ENCODE measurements around the gene OR2K2. TPM values are rescaled to one million over a fixed set of nuclear protein-coding genes. Genes with fewer than 3 reads are reported as not detected.

OR2K2 gene
- total and polyA plus RNA-seq, 2 experiments from 2014 or later, result not detected

DNA sequence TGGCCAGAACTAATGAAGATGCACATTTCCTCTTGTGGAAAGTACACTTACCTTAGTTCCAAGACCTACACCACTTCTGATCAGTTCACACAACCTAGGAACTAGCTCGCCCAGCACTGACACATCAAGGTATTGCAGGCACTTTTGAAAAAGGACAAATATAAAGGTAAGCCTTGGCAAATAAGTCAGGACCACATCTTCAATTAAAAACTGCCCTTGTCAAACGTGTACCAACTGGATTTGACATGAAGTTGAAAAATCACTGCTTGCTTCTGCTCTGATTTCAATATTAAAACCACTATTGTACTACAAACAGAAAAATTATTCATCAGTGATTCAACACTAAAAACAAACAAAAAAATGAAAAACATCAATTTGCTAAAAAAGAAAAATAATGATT lies 45.0 kb upstream of the OR2K2 start (continued):
- TF ChIP-seq REST (IDR thresholded peaks at IDR 0.05; ENCODE audit: unreplicated experiment) (no peak), ZNF114 (CRISPR knock-in tag; IDR thresholded peaks at IDR 0.05) (no peak), CREB1 (CRISPR knock-in tag; IDR thresholded peaks at IDR 0.05; ENCODE audit: low read depth) (no peak), NANOG (IDR thresholded peaks at IDR 0.05; ENCODE audit: borderline replicate concordance) (no peak)

- no peak for ATAC-seq
- no peak overlapping the region for H3K4me3 ChIP-seq
- H3K4me2 ChIP-seq, result no peak overlapping the region
- DNase-seq (ENCODE audit: low spot score), result no peak
- no peak overlapping the region for H3K27ac ChIP-seq (ENCODE audit: low read depth)
- H3K4me3 Mint-ChIP-seq, result no peak overlapping the region
- peaks cover 75% of the 10 kb centered on the region for H3K36me3 Mint-ChIP-seq (ENCODE audit: low read depth)
- no peaks in the 10 kb centered on the region for H3K27me3 ChIP-seq (ENCODE audit: insufficient read depth)
- no peaks in the 10 kb centered on the region for H3K4me1 ChIP-seq (ENCODE audit: insufficient read depth)
- no peaks in the 10 kb centered on the region for H3K79me2 ChIP-seq (replicated peaks; ENCODE audit: insufficient read depth)
- H3K36me3 ChIP-seq (ENCODE audit: insufficient read depth), result peaks cover 54% of the 10 kb centered on the region
- no peak overlapping the region for H3K27ac Mint-ChIP-seq
- no peak overlapping the region for H2AFZ ChIP-seq
- H3K9me3 Mint-ChIP-seq, result no peaks in the 10 kb centered on the region
- no peaks in the 10 kb centered on the region for H3K27me3 Mint-ChIP-seq (ENCODE audit: insufficient read depth, low read depth, poor library complexity)
- H3K9me2 ChIP-seq (ENCODE audit: insufficient read depth), result no peaks in the 10 kb centered on the region
- no peaks in the 10 kb centered on the region; the same call in none of the 2 replicates for H4K20me1 ChIP-seq (replicated peaks; ENCODE audit: insufficient read depth)
- no peaks in the 10 kb centered on the region for H3F3A ChIP-seq (replicated peaks; ENCODE audit: low read depth)
- no peaks in the 10 kb centered on the region for H3K4me1 Mint-ChIP-seq
- TF ChIP-seq EZH2phosphoT487 (IDR thresholded peaks at IDR 0.05; ENCODE audit: unreplicated experiment), result no peak
- no peak for TF ChIP-seq POLR2AphosphoS5 (IDR thresholded peaks at IDR 0.05; ENCODE audit: low read depth)
- no peak for TF ChIP-seq STAT1 (IDR thresholded peaks at IDR 0.05; ENCODE audit: unreplicated experiment)
- TF ChIP-seq, protein P1, sequence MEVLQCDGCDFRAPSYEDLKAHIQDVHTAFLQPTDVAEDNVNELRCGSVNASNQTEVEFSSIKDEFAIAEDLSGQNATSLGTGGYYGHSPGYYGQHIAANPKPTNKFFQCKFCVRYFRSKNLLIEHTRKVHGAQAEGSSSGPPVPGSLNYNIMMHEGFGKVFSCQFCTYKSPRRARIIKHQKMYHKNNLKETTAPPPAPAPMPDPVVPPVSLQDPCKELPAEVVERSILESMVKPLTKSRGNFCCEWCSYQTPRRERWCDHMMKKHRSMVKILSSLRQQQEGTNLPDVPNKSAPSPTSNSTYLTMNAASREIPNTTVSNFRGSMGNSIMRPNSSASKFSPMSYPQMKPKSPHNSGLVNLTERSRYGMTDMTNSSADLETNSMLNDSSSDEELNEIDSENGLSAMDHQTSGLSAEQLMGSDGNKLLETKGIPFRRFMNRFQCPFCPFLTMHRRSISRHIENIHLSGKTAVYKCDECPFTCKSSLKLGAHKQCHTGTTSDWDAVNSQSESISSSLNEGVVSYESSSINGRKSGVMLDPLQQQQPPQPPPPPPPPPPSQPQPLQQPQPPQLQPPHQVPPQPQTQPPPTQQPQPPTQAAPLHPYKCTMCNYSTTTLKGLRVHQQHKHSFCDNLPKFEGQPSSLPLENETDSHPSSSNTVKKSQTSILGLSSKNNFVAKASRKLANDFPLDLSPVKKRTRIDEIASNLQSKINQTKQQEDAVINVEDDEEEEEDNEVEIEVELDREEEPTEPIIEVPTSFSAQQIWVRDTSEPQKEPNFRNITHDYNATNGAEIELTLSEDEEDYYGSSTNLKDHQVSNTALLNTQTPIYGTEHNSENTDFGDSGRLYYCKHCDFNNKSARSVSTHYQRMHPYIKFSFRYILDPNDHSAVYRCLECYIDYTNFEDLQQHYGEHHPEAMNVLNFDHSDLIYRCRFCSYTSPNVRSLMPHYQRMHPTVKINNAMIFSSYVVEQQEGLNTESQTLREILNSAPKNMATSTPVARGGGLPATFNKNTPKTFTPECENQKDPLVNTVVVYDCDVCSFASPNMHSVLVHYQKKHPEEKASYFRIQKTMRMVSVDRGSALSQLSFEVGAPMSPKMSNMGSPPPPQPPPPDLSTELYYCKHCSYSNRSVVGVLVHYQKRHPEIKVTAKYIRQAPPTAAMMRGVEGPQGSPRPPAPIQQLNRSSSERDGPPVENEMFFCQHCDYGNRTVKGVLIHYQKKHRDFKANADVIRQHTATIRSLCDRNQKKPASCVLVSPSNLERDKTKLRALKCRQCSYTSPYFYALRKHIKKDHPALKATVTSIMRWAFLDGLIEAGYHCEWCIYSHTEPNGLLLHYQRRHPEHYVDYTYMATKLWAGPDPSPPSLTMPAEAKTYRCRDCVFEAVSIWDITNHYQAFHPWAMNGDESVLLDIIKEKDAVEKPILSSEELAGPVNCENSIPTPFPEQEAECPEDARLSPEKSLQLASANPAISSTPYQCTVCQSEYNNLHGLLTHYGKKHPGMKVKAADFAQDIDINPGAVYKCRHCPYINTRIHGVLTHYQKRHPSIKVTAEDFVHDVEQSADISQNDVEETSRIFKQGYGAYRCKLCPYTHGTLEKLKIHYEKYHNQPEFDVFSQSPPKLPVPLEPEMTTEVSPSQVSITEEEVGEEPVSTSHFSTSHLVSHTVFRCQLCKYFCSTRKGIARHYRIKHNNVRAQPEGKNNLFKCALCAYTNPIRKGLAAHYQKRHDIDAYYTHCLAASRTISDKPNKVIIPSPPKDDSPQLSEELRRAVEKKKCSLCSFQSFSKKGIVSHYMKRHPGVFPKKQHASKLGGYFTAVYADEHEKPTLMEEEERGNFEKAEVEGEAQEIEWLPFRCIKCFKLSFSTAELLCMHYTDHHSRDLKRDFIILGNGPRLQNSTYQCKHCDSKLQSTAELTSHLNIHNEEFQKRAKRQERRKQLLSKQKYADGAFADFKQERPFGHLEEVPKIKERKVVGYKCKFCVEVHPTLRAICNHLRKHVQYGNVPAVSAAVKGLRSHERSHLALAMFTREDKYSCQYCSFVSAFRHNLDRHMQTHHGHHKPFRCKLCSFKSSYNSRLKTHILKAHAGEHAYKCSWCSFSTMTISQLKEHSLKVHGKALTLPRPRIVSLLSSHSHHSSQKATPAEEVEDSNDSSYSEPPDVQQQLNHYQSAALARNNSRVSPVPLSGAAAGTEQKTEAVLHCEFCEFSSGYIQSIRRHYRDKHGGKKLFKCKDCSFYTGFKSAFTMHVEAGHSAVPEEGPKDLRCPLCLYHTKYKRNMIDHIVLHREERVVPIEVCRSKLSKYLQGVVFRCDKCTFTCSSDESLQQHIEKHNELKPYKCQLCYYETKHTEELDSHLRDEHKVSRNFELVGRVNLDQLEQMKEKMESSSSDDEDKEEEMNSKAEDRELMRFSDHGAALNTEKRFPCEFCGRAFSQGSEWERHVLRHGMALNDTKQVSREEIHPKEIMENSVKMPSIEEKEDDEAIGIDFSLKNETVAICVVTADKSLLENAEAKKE (CRISPR knock-in tag; IDR thresholded peaks at IDR 0.05), result no peak
- no peak for TF ChIP-seq JUNB (IDR thresholded peaks at IDR 0.05; ENCODE audit: unreplicated experiment)
- TF ChIP-seq NANOG (IDR thresholded peaks at IDR 0.05; ENCODE audit: borderline replicate concordance), result no peak
- TF ChIP-seq ZNF114 (CRISPR knock-in tag; IDR thresholded peaks at IDR 0.05), result no peak
- no peak for TF ChIP-seq REST (IDR thresholded peaks at IDR 0.05; ENCODE audit: unreplicated experiment)
- TF ChIP-seq CTCF (conservative IDR thresholded peaks at IDR 0.05; ENCODE audit: low read depth in 2 of 2), result no peak
- TF ChIP-seq CREB1 (CRISPR knock-in tag; IDR thresholded peaks at IDR 0.05; ENCODE audit: low read depth), result no peak
These were observed 42.3 kb upstream of the OR2K2 start for GRCh38 chr9:111372297-111372696.

Data from GM23338 (cell line).